ENCODE data around the gene PDZRN3. TPM values are rescaled to one million over a fixed set of nuclear protein-coding genes. Genes with fewer than 3 reads are reported as not detected.

PDZRN3 gene
- total RNA-seq, 1 experiment from 2014 or later: 0.24 TPM

GRCh38 chr3:73473181-73473897, 151.4 kb downstream of the PDZRN3 start:
- no TSS peak for BruUV-seq (replicated peaks)
- intact Hi-C loops (cut with micrococcal nuclease; ENCODE audit: unreplicated experiment): no loop called here
- DNase-seq (ENCODE audit: low spot score): no peak
- H3K9me3 ChIP-seq (ENCODE audit: low read depth, low read length, poor library complexity, severe bottlenecking): no peaks in the 10 kb centered on the region
- POLR2A ChIA-PET (ENCODE audit: low non-redundant PET): no interaction called here
- H3K4me1 ChIP-seq (ENCODE audit: insufficient read depth, low read length, poor library complexity, severe bottlenecking): no peaks in the 10 kb centered on the region
- TF ChIP-seq EZH2 (IDR thresholded peaks at IDR 0.05; ENCODE audit: borderline replicate concordance, low read depth, low read length, poor library complexity, severe bottlenecking) (no peak), CTCF (conservative IDR thresholded peaks at IDR 0.05; ENCODE audit: low read depth, low read length) (no peak)
- H3K4me3 ChIP-seq (ENCODE audit: low read depth, low read length, poor library complexity, severe bottlenecking): no peak overlapping the region
- H3K36me3 ChIP-seq (ENCODE audit: insufficient read depth, low read length, poor library complexity, severe bottlenecking): no peaks in the 10 kb centered on the region
- no peaks in the 10 kb centered on the region for H3K27me3 ChIP-seq (replicated peaks; ENCODE audit: insufficient read depth, low read depth, low read length, poor library complexity)
- H3K27ac ChIP-seq (ENCODE audit: low read depth, low read length, poor library complexity, severe bottlenecking): no peak overlapping the region
- CTCF ChIA-PET: no interaction called here

GRCh38 chr3:73471986-73472787, 152.6 kb downstream of the PDZRN3 start:
- CTCF ChIA-PET: no interaction called here
- no peaks in the 10 kb centered on the region for H3K27me3 ChIP-seq (replicated peaks; ENCODE audit: insufficient read depth, low read depth, low read length, poor library complexity)
- no peaks in the 10 kb centered on the region for H3K9me3 ChIP-seq (ENCODE audit: low read depth, low read length, poor library complexity, severe bottlenecking)
- POLR2A ChIA-PET (ENCODE audit: low non-redundant PET): no interaction called here
- BruUV-seq (replicated peaks): no TSS peak
- H3K27ac ChIP-seq (ENCODE audit: low read depth, low read length, poor library complexity, severe bottlenecking): no peak overlapping the region
- intact Hi-C loops (cut with micrococcal nuclease; ENCODE audit: unreplicated experiment): no loop called here
- no peaks in the 10 kb centered on the region for H3K4me1 ChIP-seq (ENCODE audit: insufficient read depth, low read length, poor library complexity, severe bottlenecking)
- H3K4me3 ChIP-seq (ENCODE audit: low read depth, low read length, poor library complexity, severe bottlenecking): no peak overlapping the region
- H3K36me3 ChIP-seq (ENCODE audit: insufficient read depth, low read length, poor library complexity, severe bottlenecking): no peaks in the 10 kb centered on the region
- no peak for DNase-seq (ENCODE audit: low spot score)
- TF ChIP-seq CTCF (conservative IDR thresholded peaks at IDR 0.05; ENCODE audit: low read depth, low read length) (no peak), EZH2 (IDR thresholded peaks at IDR 0.05; ENCODE audit: borderline replicate concordance, low read depth, low read length, poor library complexity, severe bottlenecking) (no peak)

GRCh38 chr3:73470860-73471259, 153.9 kb downstream of the PDZRN3 start:
- intact Hi-C loops (cut with micrococcal nuclease; ENCODE audit: unreplicated experiment): no loop called here
- no peaks in the 10 kb centered on the region for H3K27me3 ChIP-seq (replicated peaks; ENCODE audit: insufficient read depth, low read depth, low read length, poor library complexity)
- POLR2A ChIA-PET (ENCODE audit: low non-redundant PET): no interaction called here

More at GRCh38 chr3:73470860-73471259, 153.9 kb downstream of the PDZRN3 start:
- BruUV-seq (replicated peaks): no TSS peak
- no peak overlapping the region for H3K4me3 ChIP-seq (ENCODE audit: low read depth, low read length, poor library complexity, severe bottlenecking)
- no peak for DNase-seq (ENCODE audit: low spot score)
- H3K27ac ChIP-seq (ENCODE audit: low read depth, low read length, poor library complexity, severe bottlenecking): no peak overlapping the region
- TF ChIP-seq CTCF (conservative IDR thresholded peaks at IDR 0.05; ENCODE audit: low read depth, low read length): no peak
- CTCF ChIA-PET: no interaction called here
- H3K9me3 ChIP-seq (ENCODE audit: low read depth, low read length, poor library complexity, severe bottlenecking): no peaks in the 10 kb centered on the region
- no peaks in the 10 kb centered on the region for H3K4me1 ChIP-seq (ENCODE audit: insufficient read depth, low read length, poor library complexity, severe bottlenecking)
- no peaks in the 10 kb centered on the region for H3K36me3 ChIP-seq (ENCODE audit: insufficient read depth, low read length, poor library complexity, severe bottlenecking)

Measured in A673 (cell line).